Esophagus muscularis mucosa (tissue), 4 donors: ENCODE measurements around the gene SRP19.

Experiments
- CTCF ChIP-seq, 3 experiments: fragments of 200-600 bp in 2 of 3; fragments of 450-650 bp in 1 of 3; sonication (generic) in 2 of 3; IDR thresholded peaks; one replicate each; pipeline ENCODE4 v1.5.1; 2017 to 2019; ENCODE audit warnings: antibody characterized with exemption in 3 of 3, mild to moderate bottlenecking in 2 of 3, moderate library complexity in 1 of 3
- EP300 ChIP-seq: sonication (generic); formaldehyde crosslinking; IDR thresholded peaks from one replicate; pipeline ENCODE4 v1.6.1; 2017; ENCODE audit warnings: antibody characterized with exemption
- POLR2A ChIP-seq: fragments of 450-650 bp; IDR thresholded peaks from one replicate; pipeline ENCODE4 v1.6.1; 2017; ENCODE audit warnings: antibody characterized with exemption, moderate library complexity, mild to moderate bottlenecking, low read depth
- POLR2AphosphoS5 ChIP-seq, 2 donors: sonication (generic); formaldehyde crosslinking; IDR thresholded peaks; one replicate each; pipeline ENCODE4 v1.6.1; 2017; ENCODE audit warnings: antibody characterized with exemption in 2 of 2

- no peak for TF ChIP-seq CTCF (IDR thresholded peaks at IDR 0.05)
- no peak for TF ChIP-seq EP300
- TF ChIP-seq POLR2A: no peak
- no peak for TF ChIP-seq POLR2AphosphoS5 (IDR thresholded peaks at IDR 0.05)
Observed at GRCh38 chr5:112830378-112830777, 30.7 kb upstream of the SRP19 start.
